MG63 (cell line): ENCODE measurements around the gene NTNG2. TPM values are rescaled to one million over a fixed set of nuclear protein-coding genes. Genes with fewer than 3 reads are reported as not detected.

Experiments used
- DNase-seq: peaks from one replicate; pipeline ENCODE4 v3.0.0-alpha.2; 2020
- H3K27me3 ChIP-seq: fragments of 250-450 bp; sonication (Bioruptor Pico); 2 replicates; pipeline ENCODE4 v1.5.1; 2020; ENCODE audit warnings: mild to moderate bottlenecking, moderate library complexity
- H3K36me3 ChIP-seq: fragments of 250-450 bp; sonication (Bioruptor Pico); 2 replicates; pipeline ENCODE4 v1.5.1; 2020; ENCODE audit warnings: mild to moderate bottlenecking, moderate library complexity
- H3K4me3 ChIP-seq: fragments of 250-450 bp; sonication (Bioruptor Pico); 2 replicates; pipeline ENCODE4 v1.5.1; 2020; ENCODE audit warnings: mild to moderate bottlenecking, moderate library complexity
- H3K9me3 ChIP-seq: fragments of 250-450 bp; sonication (Bioruptor Pico); 2 replicates; pipeline ENCODE4 v1.5.1; 2020; ENCODE audit warnings: mild to moderate bottlenecking, moderate library complexity
- total RNA-seq: library from RNA; depleted of rRNA; stranded (reverse); fragments of >200 nt; shearing (Covaris generic); gene quantifications from 2 replicates; pipeline ENCODE4 v1.2.3, GENCODE V29; 2014; ENCODE audit warnings: low replicate concordance; rRNA removed

Gene NTNG2
- total RNA-seq, 1 experiment from 2014 or later = 0.10 TPM

DNA sequence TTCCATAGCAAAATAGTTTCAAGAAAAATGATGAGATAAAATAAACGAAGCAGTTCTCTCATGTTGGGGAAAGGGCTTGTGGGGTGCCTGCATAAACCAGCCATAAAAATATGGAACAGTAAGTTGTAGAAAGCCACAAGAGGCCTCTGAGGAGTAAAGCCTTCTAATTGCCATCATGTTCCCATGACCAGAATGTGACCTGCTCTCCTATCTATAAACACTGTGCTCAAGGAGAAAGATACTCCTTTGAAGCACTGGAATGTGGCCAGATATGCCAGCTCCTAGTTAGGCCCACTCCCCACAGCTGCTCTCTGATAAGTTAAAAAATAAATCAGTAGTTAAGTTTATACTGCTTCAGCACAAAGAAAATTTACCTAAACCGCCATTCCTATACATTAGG, 127.1 kb downstream of the NTNG2 start:
- H3K27me3 ChIP-seq = no peaks in the 10 kb centered on the region
- DNase-seq = no peak
- no peak overlapping the region for H3K4me3 ChIP-seq
- peaks cover 52% of the 10 kb centered on the region for H3K36me3 ChIP-seq
- no peaks in the 10 kb centered on the region for H3K9me3 ChIP-seq

- H3K27me3 ChIP-seq = no peaks in the 10 kb centered on the region
- H3K36me3 ChIP-seq = peaks cover 64% of the 10 kb centered on the region
- no peaks in the 10 kb centered on the region for H3K9me3 ChIP-seq
- H3K4me3 ChIP-seq = no peak overlapping the region
- DNase-seq = no peak
Observed at GRCh38 chr9:132293145-132293721, 131.4 kb downstream of the NTNG2 start.

Other genes with a start within 250 kb of the NTNG2 start
- gene MED27, start 82.2 kb upstream of the NTNG2 start, total RNA-seq = 22.0 and 38.9 TPM in 2 replicates
- 16.5 and 24.2 TPM in 2 replicates for gene SETX, start 192.9 kb downstream of the NTNG2 start, total RNA-seq
- 7.6 and 9.7 TPM in 2 replicates for gene TTF1, start 244.8 kb downstream of the NTNG2 start, total RNA-seq
- gene CFAP77, start 248.2 kb downstream of the NTNG2 start, total RNA-seq = not detected in 2 replicates